Breast epithelium (tissue), 3 donors: Measurements from ENCODE around the gene DCUN1D3.

Experiments used
- POLR2A ChIP-seq: fragments of 450-650 bp; IDR thresholded peaks from one replicate; pipeline ENCODE4 v1.6.1; 2016; ENCODE audit warnings: antibody characterized with exemption, mild to moderate bottlenecking, moderate library complexity
- POLR2AphosphoS5 ChIP-seq, 3 donors: sonication (generic); formaldehyde crosslinking; IDR thresholded peaks; one replicate each; pipeline ENCODE4 v1.6.1; 2017; ENCODE audit warnings: antibody characterized with exemption in 3 of 3
- TF ChIP-seq, protein P1 (sequence below), 3 donors: fragments of 450-650 bp; IDR thresholded peaks; one replicate each; pipeline ENCODE4 v1.5.1; 2016 to 2017; ENCODE audit warnings: antibody characterized with exemption in 3 of 3, mild to moderate bottlenecking in 3 of 3, moderate library complexity in 3 of 3

DNA sequence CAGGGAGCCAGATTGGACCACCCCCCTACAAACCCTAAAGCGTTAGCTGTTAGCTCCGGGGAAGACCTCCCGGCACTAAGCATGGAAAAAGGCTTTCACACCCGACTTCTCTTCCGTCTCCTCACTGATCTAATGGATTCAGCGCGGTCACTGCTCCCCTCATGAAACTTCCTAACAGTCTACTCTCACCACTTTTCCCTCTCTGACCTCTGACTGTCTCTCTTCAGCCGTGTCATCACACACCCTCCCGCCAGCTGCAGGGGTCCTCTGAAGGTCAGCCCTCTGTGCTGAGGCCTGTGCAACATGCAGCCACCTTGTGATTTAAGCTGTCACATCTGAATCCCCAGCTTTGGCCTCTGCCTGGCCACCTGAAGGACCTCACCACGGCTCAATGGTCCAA lies 16.1 kb upstream of the DCUN1D3 start:
- TF ChIP-seq POLR2A (no peak), POLR2AphosphoS5 (IDR thresholded peaks at IDR 0.05) (no peak)
- TF ChIP-seq, protein P1, sequence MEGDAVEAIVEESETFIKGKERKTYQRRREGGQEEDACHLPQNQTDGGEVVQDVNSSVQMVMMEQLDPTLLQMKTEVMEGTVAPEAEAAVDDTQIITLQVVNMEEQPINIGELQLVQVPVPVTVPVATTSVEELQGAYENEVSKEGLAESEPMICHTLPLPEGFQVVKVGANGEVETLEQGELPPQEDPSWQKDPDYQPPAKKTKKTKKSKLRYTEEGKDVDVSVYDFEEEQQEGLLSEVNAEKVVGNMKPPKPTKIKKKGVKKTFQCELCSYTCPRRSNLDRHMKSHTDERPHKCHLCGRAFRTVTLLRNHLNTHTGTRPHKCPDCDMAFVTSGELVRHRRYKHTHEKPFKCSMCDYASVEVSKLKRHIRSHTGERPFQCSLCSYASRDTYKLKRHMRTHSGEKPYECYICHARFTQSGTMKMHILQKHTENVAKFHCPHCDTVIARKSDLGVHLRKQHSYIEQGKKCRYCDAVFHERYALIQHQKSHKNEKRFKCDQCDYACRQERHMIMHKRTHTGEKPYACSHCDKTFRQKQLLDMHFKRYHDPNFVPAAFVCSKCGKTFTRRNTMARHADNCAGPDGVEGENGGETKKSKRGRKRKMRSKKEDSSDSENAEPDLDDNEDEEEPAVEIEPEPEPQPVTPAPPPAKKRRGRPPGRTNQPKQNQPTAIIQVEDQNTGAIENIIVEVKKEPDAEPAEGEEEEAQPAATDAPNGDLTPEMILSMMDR (IDR thresholded peaks at IDR 0.05): no peak
